Pancreas (tissue), 10 donors: ENCODE data around the gene RAVER2. TPM values are rescaled to one million over a fixed set of nuclear protein-coding genes. Genes with fewer than 3 reads are reported as not detected.

Source experiments
- ATAC-seq, 4 donors: fragments of 200-7000 bp; cut with Tn5 transposase; one replicate each; pipeline versions ENCODE4 v1.8.0 to v1.9.1; 2020; ENCODE audit warnings: mild to moderate bottlenecking in 4 of 4, moderate library complexity in 4 of 4
- DNase-seq, 6 donors: peaks; one replicate each; pipeline ENCODE4 v3.0.0-alpha.2; 2020
- FAIRE-seq: peaks from 2 replicates; lab custom pipeline; 2012; peaks lifted over from hg19 to GRCh38; lab: Jason Lieb, UNC
- H3K27ac ChIP-seq, 4 donors: fragments of 200-600 bp; sonication (generic); 1 replicate in 3 of 4; 2 replicates in 1 of 4; pipeline versions ENCODE4 v1.5.0 to v1.8.0; 2020
- H3K27me3 ChIP-seq, 4 donors: fragments of 200-600 bp; one replicate each; pipeline ENCODE4 v1.8.0; 2021
- H3K36me3 ChIP-seq, 3 donors: fragments of 200-600 bp; sonication (generic) in 1 of 3; one replicate each; pipeline versions ENCODE4 v1.5.0 to v1.8.0; 2020 to 2021
- H3K4me1 ChIP-seq, 3 donors: fragments of 200-600 bp; one replicate each; pipeline ENCODE4 v1.8.0; 2021
- H3K4me3 ChIP-seq, 4 donors: fragments of 200-600 bp; sonication (generic) in 2 of 4; one replicate each; pipeline versions ENCODE4 v1.5.0 to v1.8.0; 2020 to 2021
- H3K9me3 ChIP-seq, 4 donors: fragments of 200-600 bp; one replicate each; pipeline ENCODE4 v1.8.0; 2021
- WGBS, 2 donors: extraction: QIAGEN DNeasy Blood & Tissue Kit; methylation state at CpG; one replicate each; pipeline ENCODE4 v1.1.7; 2013; 5-methylcytosine and 5-hydroxymethylcytosine counted together
- intact Hi-C, 3 donors: fragments of 100-400 bp; cut with DNase I; formaldehyde crosslinking; loops; one replicate each; pipeline versions ENCODE4 v1.11.1 to v1.14.2; 2022
- polyA plus RNA-seq, 2 donors: library from polyadenylated mRNA; stranded (reverse); fragments of 200-250 nt; gene quantifications; one replicate each; pipeline ENCODE4 v1.2.3, GENCODE V29; 2013
- total RNA-seq, 6 donors: library from RNA; stranded (reverse); fragmentation: NEBNext Ultra II Directional in 4 of 6; extraction: Animal tissue kit (Norgen Biotek cat#: 25700) in 4 of 6; gene quantifications; one replicate each; pipeline versions ENCODE4 v1.2.1 to v1.2.4, GENCODE V29; 2021 to 2023
- TF ChIP-seq, protein P1 (sequence below), 4 donors: fragments of 200-600 bp; sonication (generic) in 3 of 4; IDR thresholded peaks; one replicate each; pipeline versions ENCODE4 v1.5.0 to v1.8.0; 2021; ENCODE audit warnings: antibody characterized with exemption in 4 of 4
- donor health status: healthy with polysubstance abuse.
- donor health status: DM: no; HTN: no; CAD: no; lungs with moderate emphysema.
- donor health status: DM: no; HTN: no; CAD: no.
- donor health status: control.
- donor health status: control.
- donor health status: Bipolar disorder and iron deficiency.
- donor health status: DM: yes; HTN: yes; CAD: no.
- donor health status: DM: no; HTN: no; CAD: no.
- donor health status: DM: no; HTN: no; CAD: no.
- donor health status: DM: yes; HTN: yes; CAD: no.

The RAVER2 gene, protein sequence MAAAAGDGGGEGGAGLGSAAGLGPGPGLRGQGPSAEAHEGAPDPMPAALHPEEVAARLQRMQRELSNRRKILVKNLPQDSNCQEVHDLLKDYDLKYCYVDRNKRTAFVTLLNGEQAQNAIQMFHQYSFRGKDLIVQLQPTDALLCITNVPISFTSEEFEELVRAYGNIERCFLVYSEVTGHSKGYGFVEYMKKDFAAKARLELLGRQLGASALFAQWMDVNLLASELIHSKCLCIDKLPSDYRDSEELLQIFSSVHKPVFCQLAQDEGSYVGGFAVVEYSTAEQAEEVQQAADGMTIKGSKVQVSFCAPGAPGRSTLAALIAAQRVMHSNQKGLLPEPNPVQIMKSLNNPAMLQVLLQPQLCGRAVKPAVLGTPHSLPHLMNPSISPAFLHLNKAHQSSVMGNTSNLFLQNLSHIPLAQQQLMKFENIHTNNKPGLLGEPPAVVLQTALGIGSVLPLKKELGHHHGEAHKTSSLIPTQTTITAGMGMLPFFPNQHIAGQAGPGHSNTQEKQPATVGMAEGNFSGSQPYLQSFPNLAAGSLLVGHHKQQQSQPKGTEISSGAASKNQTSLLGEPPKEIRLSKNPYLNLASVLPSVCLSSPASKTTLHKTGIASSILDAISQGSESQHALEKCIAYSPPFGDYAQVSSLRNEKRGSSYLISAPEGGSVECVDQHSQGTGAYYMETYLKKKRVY
- 1 to 10 TPM; 3.3 to 6.6 (median 4.8) TPM for total RNA-seq
- polyA plus RNA-seq = 1 to 10 TPM; 5.0 to 8.7 TPM

DNA sequence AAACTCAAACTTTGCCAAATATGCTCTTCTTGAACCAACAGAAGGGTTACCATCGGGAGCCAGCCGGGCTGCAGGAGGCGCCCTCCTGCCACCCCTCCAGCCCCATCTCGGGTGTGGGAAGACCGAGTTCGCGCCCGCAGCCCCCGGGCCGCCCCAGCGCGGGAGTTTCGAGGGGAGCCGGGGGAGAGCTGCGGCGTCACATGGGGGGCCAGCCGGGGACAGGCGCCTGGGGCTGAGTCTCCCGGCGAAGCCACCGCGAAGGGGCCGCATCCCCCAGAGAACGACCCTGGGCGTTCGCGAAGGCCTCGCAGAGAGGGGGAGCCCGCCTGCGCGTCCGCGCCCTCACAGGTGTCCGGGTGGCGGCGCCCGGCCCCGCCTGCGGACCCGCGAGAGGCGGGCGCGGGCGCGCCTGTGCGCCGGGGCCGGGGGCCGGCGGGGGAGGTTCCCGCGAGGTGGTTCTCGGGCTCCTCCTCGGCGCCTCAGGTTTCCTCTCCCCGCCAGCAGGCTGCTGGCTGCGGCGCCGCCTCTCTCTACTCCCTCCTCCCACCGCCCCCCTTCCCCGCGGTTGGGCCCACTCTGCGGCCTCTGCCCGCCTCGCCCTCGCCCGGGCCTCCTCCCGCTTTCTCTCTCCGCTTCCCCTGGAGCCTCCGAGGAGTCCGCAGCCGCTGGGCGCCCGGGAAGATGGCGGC, at the start of gene RAVER2:
Gene RAVER2 (plus strand): TSS at position 584 of the 689 bp plus-strand sequence. CDS start 98 bp downstream, at position 682.
- peaks cover 0 to 4% (median 0%) of the 10 kb centered on the region in 3 donors for H3K4me1 ChIP-seq
- H3K9me3 ChIP-seq = no peaks in the 10 kb centered on the region
- H3K4me3 ChIP-seq = peak within 1 kb of the TSS; percentile 54 to 95 (median 86)
- TF ChIP-seq, protein P1, sequence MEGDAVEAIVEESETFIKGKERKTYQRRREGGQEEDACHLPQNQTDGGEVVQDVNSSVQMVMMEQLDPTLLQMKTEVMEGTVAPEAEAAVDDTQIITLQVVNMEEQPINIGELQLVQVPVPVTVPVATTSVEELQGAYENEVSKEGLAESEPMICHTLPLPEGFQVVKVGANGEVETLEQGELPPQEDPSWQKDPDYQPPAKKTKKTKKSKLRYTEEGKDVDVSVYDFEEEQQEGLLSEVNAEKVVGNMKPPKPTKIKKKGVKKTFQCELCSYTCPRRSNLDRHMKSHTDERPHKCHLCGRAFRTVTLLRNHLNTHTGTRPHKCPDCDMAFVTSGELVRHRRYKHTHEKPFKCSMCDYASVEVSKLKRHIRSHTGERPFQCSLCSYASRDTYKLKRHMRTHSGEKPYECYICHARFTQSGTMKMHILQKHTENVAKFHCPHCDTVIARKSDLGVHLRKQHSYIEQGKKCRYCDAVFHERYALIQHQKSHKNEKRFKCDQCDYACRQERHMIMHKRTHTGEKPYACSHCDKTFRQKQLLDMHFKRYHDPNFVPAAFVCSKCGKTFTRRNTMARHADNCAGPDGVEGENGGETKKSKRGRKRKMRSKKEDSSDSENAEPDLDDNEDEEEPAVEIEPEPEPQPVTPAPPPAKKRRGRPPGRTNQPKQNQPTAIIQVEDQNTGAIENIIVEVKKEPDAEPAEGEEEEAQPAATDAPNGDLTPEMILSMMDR (IDR thresholded peaks at IDR 0.05) = peak in 1 of 4 donors; percentile 26
- WGBS, 2 donors = 0 to 1% methylated on average over 26 to 76 of the region's 76 CpGs
- H3K27ac ChIP-seq = peak within 1 kb of the TSS; percentile 66 to 74 (median 70)
- DNase-seq = peak; percentile 80 to 90 (median 82)
- H3K27me3 ChIP-seq = no peaks in the 10 kb centered on the region
- peak; percentile 86 to 90 (median 89) for ATAC-seq
- no peak for FAIRE-seq
- intact Hi-C loops = loop anchor here in 1 of 3 donors (10.0 kb wide), 1 partner anchor 70 kb away; no protein-coding TSS in a partner anchor
- H3K36me3 ChIP-seq = no peaks in the 10 kb centered on the region

DNA sequence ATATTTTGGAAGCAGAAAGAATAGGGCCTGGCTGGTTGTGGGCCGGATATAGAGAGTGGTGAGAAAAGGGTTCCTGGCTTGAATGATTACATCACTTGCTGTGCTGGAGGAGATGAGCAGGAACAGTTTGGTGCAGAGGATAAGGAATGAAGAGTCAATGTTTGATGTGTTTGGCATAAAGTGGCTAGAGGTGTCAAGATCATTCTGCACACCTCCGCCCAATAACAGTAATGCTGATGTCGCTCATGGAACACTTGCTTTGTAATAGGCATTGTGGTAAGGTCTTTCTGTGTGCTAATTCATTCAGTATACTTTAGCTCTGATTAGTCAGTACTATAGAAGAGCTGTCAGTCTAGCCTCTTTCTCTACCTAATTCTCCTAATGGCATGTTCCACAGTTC, 48.0 kb upstream of the RAVER2 start:
- ATAC-seq (no peak), DNase-seq (no peak), FAIRE-seq (no peak)
- no peak overlapping the region for H3K27ac ChIP-seq
- no peaks in the 10 kb centered on the region for H3K27me3 ChIP-seq
- WGBS, 2 donors = 93 to 99% methylated on average over 3 of the region's 3 CpGs
- H3K4me1 ChIP-seq = no peaks in the 10 kb centered on the region
- peaks cover 0 to 5% (median 0%) of the 10 kb centered on the region in 3 donors for H3K36me3 ChIP-seq
- H3K4me3 ChIP-seq = no peak overlapping the region
- no peaks in the 10 kb centered on the region for H3K9me3 ChIP-seq
- TF ChIP-seq, protein P1 (IDR thresholded peaks at IDR 0.05) = no peak
- intact Hi-C loops = loop anchor here in 1 of 3 donors (10.0 kb wide), 1 partner anchor 128 kb away; no protein-coding TSS in a partner anchor

DNA sequence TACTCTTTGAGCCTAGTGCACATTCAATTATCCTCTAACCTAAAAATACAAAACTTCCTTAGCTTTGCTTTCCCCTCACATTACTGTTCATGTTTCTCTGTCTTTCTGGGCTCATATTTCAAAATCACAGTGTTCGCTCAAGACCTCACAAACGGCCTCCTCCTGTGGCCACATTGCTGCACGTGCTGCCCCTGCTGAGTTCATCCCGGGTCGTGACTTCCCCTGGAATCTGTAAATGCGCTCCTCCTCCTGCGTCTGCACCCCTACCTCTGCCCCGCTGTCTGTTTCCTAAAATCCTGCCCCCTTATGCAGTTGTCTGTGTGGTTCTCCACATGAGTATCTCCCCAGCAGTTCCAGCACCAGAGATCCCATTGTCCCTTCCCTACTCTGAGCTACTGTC, 45.5 kb upstream of the RAVER2 start:
- no peak for DNase-seq
- H3K27me3 ChIP-seq = no peaks in the 10 kb centered on the region
- no peak for FAIRE-seq
- no peaks in the 10 kb centered on the region for H3K36me3 ChIP-seq
- no peak overlapping the region for H3K4me3 ChIP-seq
- ATAC-seq = no peak
- 79 to 83% methylated on average over 8 of the region's 8 CpGs for WGBS, 2 donors
- TF ChIP-seq, protein P1 (IDR thresholded peaks at IDR 0.05) = no peak
- no peaks in the 10 kb centered on the region for H3K9me3 ChIP-seq
- intact Hi-C loops = loop anchor here in 1 of 3 donors (10.0 kb wide), 1 partner anchor 125 kb away; no protein-coding TSS in a partner anchor
- H3K27ac ChIP-seq = no peak overlapping the region
- H3K4me1 ChIP-seq = no peaks in the 10 kb centered on the region

DNA sequence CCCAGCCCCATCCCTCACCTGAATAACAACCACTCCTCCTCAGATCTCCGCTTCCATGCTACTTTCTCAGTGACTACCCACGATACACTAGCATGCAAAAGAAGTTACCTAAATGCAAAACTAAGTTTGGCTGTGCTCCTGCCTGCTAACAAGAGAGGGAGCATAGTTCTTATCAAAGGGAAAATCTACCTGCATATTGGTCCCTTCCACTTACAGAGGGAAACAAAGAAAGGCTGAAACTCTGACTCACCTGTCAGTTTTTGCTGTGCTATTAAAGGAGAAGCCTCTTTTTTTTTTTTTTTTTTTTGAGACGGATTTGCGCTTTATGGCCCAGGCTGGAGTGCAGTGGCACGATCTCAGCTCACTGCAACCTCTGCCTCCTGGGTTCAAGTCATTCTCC, 43.8 kb upstream of the RAVER2 start:
- Histone ChIP-seq H3K27me3 (no peaks in the 10 kb centered on the region), H3K9me3 (no peaks in the 10 kb centered on the region), H3K4me1 (no peaks in the 10 kb centered on the region), H3K36me3 (no peaks in the 10 kb centered on the region), H3K27ac (no peak overlapping the region), H3K4me3 (no peak overlapping the region)
- WGBS, 2 donors = 89 to 92% methylated on average over 5 of the region's 5 CpGs
- TF ChIP-seq, protein P1 (IDR thresholded peaks at IDR 0.05) = no peak
- intact Hi-C loops = no loop called here
- no peak for FAIRE-seq
- DNase-seq = no peak
- no peak for ATAC-seq
